ENCODE measurements around the gene GALNT9. TPM values are rescaled to one million over a fixed set of nuclear protein-coding genes. Genes with fewer than 3 reads are reported as not detected.

The GALNT9 gene
- polyA plus RNA-seq, 2 of the 4 experiments (the other 2 are of a cell fraction): 0.66 to 2.8 TPM

DNA sequence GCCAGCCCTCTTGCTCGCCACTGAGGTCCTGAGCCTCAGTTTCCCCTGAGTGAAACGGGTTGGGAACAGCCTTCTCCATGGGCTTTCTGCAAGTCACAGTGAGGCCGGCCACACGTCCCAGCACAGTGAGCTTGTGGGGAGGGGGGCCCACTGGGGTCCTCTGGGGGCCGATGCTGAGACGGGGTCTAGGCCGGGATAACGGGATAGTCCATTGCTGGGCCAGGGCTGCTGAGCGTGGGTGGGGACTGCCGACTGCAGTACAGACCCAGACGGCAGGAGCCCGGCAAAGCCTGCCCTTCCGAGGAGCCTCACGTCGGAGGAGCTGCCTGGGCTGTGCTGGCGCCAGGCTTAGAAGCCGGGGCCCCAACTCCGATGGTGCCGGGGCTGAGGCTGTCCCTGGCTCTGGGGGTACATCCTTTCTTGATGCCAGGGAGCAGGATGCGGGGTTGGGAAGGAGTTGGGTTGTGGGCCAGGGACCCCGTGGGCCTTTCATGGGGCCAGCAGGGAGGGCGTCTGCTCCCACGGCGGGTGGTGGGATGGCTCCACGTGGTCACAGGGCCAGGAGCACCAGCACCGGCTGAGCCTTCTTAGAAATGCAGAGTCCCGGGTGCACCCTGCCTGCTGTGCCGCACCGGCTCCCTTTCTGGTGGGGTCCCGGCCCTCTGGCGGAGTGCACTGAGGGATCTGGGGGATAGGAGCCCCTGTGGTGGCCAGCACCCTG lies 160.9 kb downstream of the GALNT9 start:
- POLR2A ChIA-PET: no interaction called here
- Histone ChIP-seq H3K4me3 (no peak overlapping the region), H3K4me1 (no peaks in the 10 kb centered on the region; the same call in 2 of the 3 replicates), H3K4me2 (no peak overlapping the region), H3K9me3 (no peaks in the 10 kb centered on the region), H3K27ac (no peak overlapping the region)
- ATAC-seq (no peak), DNase-seq (ENCODE audit: low read depth in 1 of 2, low spot score in 1 of 2) (no peak), FAIRE-seq (no peak)
- TF ChIP-seq ZC3H11A (IDR thresholded peaks at IDR 0.05) (no peak), RNF2 (IDR thresholded peaks at IDR 0.05; ENCODE audit: borderline replicate concordance, low read depth) (no peak), HDAC2 (IDR thresholded peaks at IDR 0.05) (no peak), FOSB (CRISPR knock-in tag; IDR thresholded peaks at IDR 0.05) (no peak), RARB (CRISPR knock-in tag; IDR thresholded peaks at IDR 0.05) (no peak), EHF (CRISPR knock-in tag; IDR thresholded peaks at IDR 0.05) (no peak), CBX8 (IDR thresholded peaks at IDR 0.05) (no peak), MAFK (IDR thresholded peaks at IDR 0.05; ENCODE audit: partially characterized antibody) (no peak), HOXB13 (CRISPR knock-in tag; IDR thresholded peaks at IDR 0.05; ENCODE audit: low read depth) (no peak), SMC3 (IDR thresholded peaks at IDR 0.05) (no peak), JUNB (IDR thresholded peaks at IDR 0.05) (no peak)
- TF ChIP-seq, protein P1, sequence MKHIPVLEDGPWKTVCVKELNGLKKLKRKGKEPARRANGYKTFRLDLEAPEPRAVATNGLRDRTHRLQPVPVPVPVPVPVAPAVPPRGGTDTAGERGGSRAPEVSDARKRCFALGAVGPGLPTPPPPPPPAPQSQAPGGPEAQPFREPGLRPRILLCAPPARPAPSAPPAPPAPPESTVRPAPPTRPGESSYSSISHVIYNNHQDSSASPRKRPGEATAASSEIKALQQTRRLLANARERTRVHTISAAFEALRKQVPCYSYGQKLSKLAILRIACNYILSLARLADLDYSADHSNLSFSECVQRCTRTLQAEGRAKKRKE (CRISPR knock-in tag; IDR thresholded peaks at IDR 0.05; ENCODE audit: low read depth): no peak
- TF ChIP-seq, protein P2, sequence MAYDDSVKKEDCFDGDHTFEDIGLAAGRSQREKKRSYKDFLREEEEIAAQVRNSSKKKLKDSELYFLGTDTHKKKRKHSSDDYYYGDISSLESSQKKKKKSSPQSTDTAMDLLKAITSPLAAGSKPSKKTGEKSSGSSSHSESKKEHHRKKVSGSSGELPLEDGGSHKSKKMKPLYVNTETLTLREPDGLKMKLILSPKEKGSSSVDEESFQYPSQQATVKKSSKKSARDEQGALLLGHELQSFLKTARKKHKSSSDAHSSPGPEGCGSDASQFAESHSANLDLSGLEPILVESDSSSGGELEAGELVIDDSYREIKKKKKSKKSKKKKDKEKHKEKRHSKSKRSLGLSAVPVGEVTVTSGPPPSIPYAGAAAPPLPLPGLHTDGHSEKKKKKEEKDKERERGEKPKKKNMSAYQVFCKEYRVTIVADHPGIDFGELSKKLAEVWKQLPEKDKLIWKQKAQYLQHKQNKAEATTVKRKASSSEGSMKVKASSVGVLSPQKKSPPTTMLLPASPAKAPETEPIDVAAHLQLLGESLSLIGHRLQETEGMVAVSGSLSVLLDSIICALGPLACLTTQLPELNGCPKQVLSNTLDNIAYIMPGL (CRISPR knock-in tag; IDR thresholded peaks at IDR 0.05; ENCODE audit: borderline replicate concordance): no peak
- TF ChIP-seq, protein P3, sequence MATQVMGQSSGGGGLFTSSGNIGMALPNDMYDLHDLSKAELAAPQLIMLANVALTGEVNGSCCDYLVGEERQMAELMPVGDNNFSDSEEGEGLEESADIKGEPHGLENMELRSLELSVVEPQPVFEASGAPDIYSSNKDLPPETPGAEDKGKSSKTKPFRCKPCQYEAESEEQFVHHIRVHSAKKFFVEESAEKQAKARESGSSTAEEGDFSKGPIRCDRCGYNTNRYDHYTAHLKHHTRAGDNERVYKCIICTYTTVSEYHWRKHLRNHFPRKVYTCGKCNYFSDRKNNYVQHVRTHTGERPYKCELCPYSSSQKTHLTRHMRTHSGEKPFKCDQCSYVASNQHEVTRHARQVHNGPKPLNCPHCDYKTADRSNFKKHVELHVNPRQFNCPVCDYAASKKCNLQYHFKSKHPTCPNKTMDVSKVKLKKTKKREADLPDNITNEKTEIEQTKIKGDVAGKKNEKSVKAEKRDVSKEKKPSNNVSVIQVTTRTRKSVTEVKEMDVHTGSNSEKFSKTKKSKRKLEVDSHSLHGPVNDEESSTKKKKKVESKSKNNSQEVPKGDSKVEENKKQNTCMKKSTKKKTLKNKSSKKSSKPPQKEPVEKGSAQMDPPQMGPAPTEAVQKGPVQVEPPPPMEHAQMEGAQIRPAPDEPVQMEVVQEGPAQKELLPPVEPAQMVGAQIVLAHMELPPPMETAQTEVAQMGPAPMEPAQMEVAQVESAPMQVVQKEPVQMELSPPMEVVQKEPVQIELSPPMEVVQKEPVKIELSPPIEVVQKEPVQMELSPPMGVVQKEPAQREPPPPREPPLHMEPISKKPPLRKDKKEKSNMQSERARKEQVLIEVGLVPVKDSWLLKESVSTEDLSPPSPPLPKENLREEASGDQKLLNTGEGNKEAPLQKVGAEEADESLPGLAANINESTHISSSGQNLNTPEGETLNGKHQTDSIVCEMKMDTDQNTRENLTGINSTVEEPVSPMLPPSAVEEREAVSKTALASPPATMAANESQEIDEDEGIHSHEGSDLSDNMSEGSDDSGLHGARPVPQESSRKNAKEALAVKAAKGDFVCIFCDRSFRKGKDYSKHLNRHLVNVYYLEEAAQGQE (IDR thresholded peaks at IDR 0.05): no peak
- WGBS (ENCODE audit: missing lambda C conversion rate): 85% methylated on average over 27 of the region's 31 CpGs
- CTCF ChIA-PET: interaction anchor here (1.0 to 2.7 kb wide), 4 partner anchors 10 to 247 kb away, joined by 3 to 7 read pairs (median 4); no protein-coding TSS in a partner anchor

DNA sequence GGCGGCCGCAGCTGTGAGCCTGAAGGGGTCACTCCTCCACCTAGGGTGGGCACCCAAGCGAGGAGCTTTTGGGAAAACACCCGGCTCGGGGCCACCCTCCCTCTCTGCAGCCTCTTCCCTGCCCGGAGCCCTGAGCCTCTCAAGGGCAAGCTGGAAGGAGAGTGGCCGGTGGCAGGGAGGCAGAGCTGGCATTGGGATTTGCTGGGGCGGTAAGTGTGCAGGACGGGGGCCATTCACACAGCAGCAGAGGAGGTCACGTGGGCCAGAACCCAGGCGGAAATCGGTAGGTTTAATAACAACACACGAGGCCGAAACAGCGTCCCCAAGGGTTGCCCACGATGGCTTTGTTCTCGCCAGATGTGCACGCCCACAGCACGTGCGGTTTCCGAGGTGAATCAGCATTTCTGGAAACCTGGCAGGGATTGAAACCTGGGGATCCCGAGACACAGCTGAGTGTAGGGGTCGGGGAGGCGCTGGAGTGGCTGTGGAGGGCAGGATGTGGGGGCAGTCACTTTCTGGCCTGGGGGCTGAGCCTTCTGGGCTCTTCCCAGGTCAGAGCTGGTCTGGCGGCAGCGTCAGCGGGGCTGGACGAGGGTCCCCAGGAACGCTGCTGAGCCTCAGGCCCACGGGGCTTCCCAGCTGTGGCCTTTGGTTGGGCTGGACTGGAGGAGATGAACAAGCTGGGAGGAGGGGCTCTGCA lies 161.6 kb downstream of the GALNT9 start:
- H3K4me2 ChIP-seq: no peak overlapping the region
- WGBS (ENCODE audit: missing lambda C conversion rate): 70% methylated on average over 30 of the region's 30 CpGs
- ChIA-PET POLR2A (no interaction called here), CTCF (interaction anchor here (0.8 to 2.7 kb wide), 4 partner anchors 10 to 248 kb away, joined by 3 to 7 read pairs (median 4); no protein-coding TSS in a partner anchor)
- no peaks in the 10 kb centered on the region for H3K9me3 ChIP-seq
- H3K27ac ChIP-seq: no peak overlapping the region
- no peak for FAIRE-seq
- no peak for DNase-seq (ENCODE audit: low read depth in 1 of 2, low spot score in 1 of 2)
- H3K4me1 ChIP-seq: peaks cover 6% of the 10 kb centered on the region
- no peak for ATAC-seq
- no peak overlapping the region for H3K4me3 ChIP-seq
- TF ChIP-seq JUN (IDR thresholded peaks at IDR 0.05): no peak
- TF ChIP-seq CHD2 (IDR thresholded peaks at IDR 0.05; ENCODE audit: low read length, partially characterized antibody): no peak
- no peak for TF ChIP-seq SREBF2 (IDR thresholded peaks at IDR 0.05)
- TF ChIP-seq FOSB (CRISPR knock-in tag; IDR thresholded peaks at IDR 0.05): no peak
- TF ChIP-seq ESRRA (IDR thresholded peaks at IDR 0.05; ENCODE audit: borderline replicate concordance, low read length): no peak
- no peak for TF ChIP-seq CHD4 (IDR thresholded peaks at IDR 0.05; ENCODE audit: borderline replicate concordance)
- TF ChIP-seq ZFP36 (IDR thresholded peaks at IDR 0.05; ENCODE audit: borderline replicate concordance, partially characterized antibody): no peak

Data from A549 (cell line).